Endodermal cell (in vitro differentiated cells): Measurements from ENCODE around the gene PM20D1. TPM values are rescaled to one million over a fixed set of nuclear protein-coding genes. Genes with fewer than 3 reads are reported as not detected.
"Not testable (repeated sequence)": the region's sequence is repeated elsewhere in the genome, so short reads cannot be mapped to it uniquely, and the experiment has no call there.

ENCODE experiments used
- DNase-seq: peaks from one replicate; pipeline ENCODE4 v3.0.0-alpha.2; 2017
- H3K27ac ChIP-seq: 2 replicates; pipeline ENCODE4 v1.5.1; 2013; ENCODE audit warnings: mild to moderate bottlenecking, low read depth, low read length, moderate library complexity
- H3K27me3 ChIP-seq: 2 replicates; pipeline ENCODE4 v1.6.1; 2013; ENCODE audit warnings: mild to moderate bottlenecking, low read length, moderate library complexity; ENCODE audit not compliant: insufficient read depth, control insufficient read depth, poor library complexity, severe bottlenecking
- H3K36me3 ChIP-seq: 2 replicates; pipeline ENCODE4 v1.7.0; 2013; ENCODE audit warnings: mild to moderate bottlenecking, low read length, moderate library complexity; ENCODE audit not compliant: control insufficient read depth, insufficient read depth
- H3K4me1 ChIP-seq: one replicate; pipeline ENCODE4 v1.7.0; 2013; ENCODE audit warnings: low read length; ENCODE audit not compliant: control insufficient read depth, insufficient read depth
- H3K4me3 ChIP-seq: 2 replicates; pipeline ENCODE4 v1.5.1; 2013; ENCODE audit warnings: mild to moderate bottlenecking, low read length, moderate library complexity
- H3K9ac ChIP-seq: 2 replicates; pipeline ENCODE4 v1.6.1; 2013; ENCODE audit warnings: mild to moderate bottlenecking, low read length, moderate library complexity; ENCODE audit not compliant: poor library complexity, severe bottlenecking; ENCODE audit errors: extremely low read depth
- H3K9me3 ChIP-seq: 2 replicates; pipeline ENCODE4 v1.6.1; 2013; ENCODE audit warnings: mild to moderate bottlenecking, low read length, moderate library complexity; ENCODE audit not compliant: control insufficient read depth
- H3K27ac Mint-ChIP-seq: 2 replicates; pipeline ENCODE4 v1.8.0; 2020; ENCODE audit warnings: mixed read lengths
- H3K27me3 Mint-ChIP-seq: 2 replicates; pipeline ENCODE4 v1.8.0; 2021; ENCODE audit warnings: mild to moderate bottlenecking, mixed read lengths; ENCODE audit not compliant: insufficient read depth
- H3K36me3 Mint-ChIP-seq: 2 replicates; pipeline ENCODE4 v1.8.0; 2020; ENCODE audit warnings: low read depth, mixed read lengths
- H3K4me1 Mint-ChIP-seq: 2 replicates; pipeline ENCODE4 v1.8.0; 2020; ENCODE audit warnings: mixed read lengths
- H3K4me3 Mint-ChIP-seq: 2 replicates; pipeline ENCODE4 v1.8.0; 2020; ENCODE audit warnings: mild to moderate bottlenecking, moderate library complexity, mixed read lengths
- H3K9me3 Mint-ChIP-seq: 2 replicates; pipeline ENCODE4 v1.8.0; 2020; ENCODE audit warnings: mild to moderate bottlenecking, mixed read lengths
- CTCF ChIP-seq: fragments of 200-600 bp; sonication (generic); conservative IDR thresholded peaks from 2 replicates; pipeline ENCODE4 v1.5.0; 2021; ENCODE audit warnings: antibody characterized with exemption, mild to moderate bottlenecking
- WGBS, 2 experiments: methylation state at CpG; one replicate each; pipeline versions ENCODE4 v1.1.5 to v1.1.7; 2013; ENCODE audit warnings: missing lambda C conversion rate in 2 of 2, mixed read lengths in 1 of 2; ENCODE audit not compliant: insufficient coverage in 1 of 2, insufficient read length in 1 of 2; 5-methylcytosine and 5-hydroxymethylcytosine counted together
- total RNA-seq, 2 donors: library from RNA; stranded (reverse); fragmentation: NEBNext Ultra II Directional in 1 of 2; extraction: Animal tissue kit (Norgen Biotek cat#: 25700) in 1 of 2; gene quantifications; 2 replicates in 1 of 2; 3 replicates in 1 of 2; pipeline ENCODE4 v1.2.1, GENCODE V29; 2021

The PM20D1 gene
- total RNA-seq, 2 donors from 2014 or later, result not detected

GRCh38 chr1:205824180-205824579 is 25.8 kb downstream of the PM20D1 start:
- Mint-ChIP-seq H3K4me1 (peaks cover 32% of the 10 kb centered on the region), H3K27me3 (peaks cover 2% of the 10 kb centered on the region), H3K9me3 (peaks cover 6% of the 10 kb centered on the region), H3K4me3 (no peak overlapping the region), H3K36me3 (no peaks in the 10 kb centered on the region), H3K27ac (no peak overlapping the region)
- Histone ChIP-seq H3K9ac (no peak overlapping the region), H3K27ac (no peak overlapping the region), H3K4me3 (no peak overlapping the region), H3K36me3 (no peaks in the 10 kb centered on the region), H3K9me3 (no peaks in the 10 kb centered on the region), H3K4me1 (peaks cover 13% of the 10 kb centered on the region), H3K27me3 (no peaks in the 10 kb centered on the region)
- 82 to 93% methylated on average over 4 to 5 of the region's 5 CpGs for WGBS, 2 experiments
- no peak for DNase-seq
- TF ChIP-seq CTCF, result no peak

- H3K27ac ChIP-seq, H3K36me3 Mint-ChIP-seq, H3K9me3 ChIP-seq, H3K27me3 Mint-ChIP-seq, H3K4me3 ChIP-seq, H3K36me3 ChIP-seq, H3K4me3 Mint-ChIP-seq, H3K27me3 ChIP-seq, H3K27ac Mint-ChIP-seq, DNase-seq, H3K9ac ChIP-seq, H3K9me3 Mint-ChIP-seq: not testable (repeated sequence)
- peaks cover 13% of the 10 kb centered on the region for H3K4me1 ChIP-seq
- WGBS, 2 experiments, result 90% methylated on average over 2 of the region's 2 CpGs; no CpG with 5 or more reads in 1 of the 2 experiments
- peaks cover 27% of the 10 kb centered on the region for H3K4me1 Mint-ChIP-seq
These were observed 26.7 kb downstream of the PM20D1 start for GRCh38 chr1:205823260-205823659.

- no peak for DNase-seq
- H3K36me3 Mint-ChIP-seq, result no peaks in the 10 kb centered on the region
These were observed 27.5 kb downstream of the PM20D1 start for GRCh38 chr1:205822397-205822796.

More at GRCh38 chr1:205822397-205822796, 27.5 kb downstream of the PM20D1 start:
- TF ChIP-seq CTCF, result no peak
- Mint-ChIP-seq H3K27ac (no peak overlapping the region), H3K9me3 (peaks cover 6% of the 10 kb centered on the region), H3K4me1 (peaks cover 18% of the 10 kb centered on the region), H3K4me3 (no peak overlapping the region), H3K27me3 (peaks cover 2% of the 10 kb centered on the region)
- H3K36me3 ChIP-seq, result no peaks in the 10 kb centered on the region
- no peaks in the 10 kb centered on the region for H3K27me3 ChIP-seq
- H3K9ac ChIP-seq, result no peak overlapping the region
- WGBS, 2 experiments, result no CpG with 5 or more reads among the region's 2 CpGs
- H3K4me3 ChIP-seq, result no peak overlapping the region
- peaks cover 8% of the 10 kb centered on the region for H3K4me1 ChIP-seq
- H3K27ac ChIP-seq, result no peak overlapping the region
- no peaks in the 10 kb centered on the region for H3K9me3 ChIP-seq
